ENCODE data around the gene RTKN2. TPM values are rescaled to one million over a fixed set of nuclear protein-coding genes. Genes with fewer than 3 reads are reported as not detected.

RTKN2 gene
- total RNA-seq, 2 donors from 2014 or later, result 11.5 to 19.1 TPM

DNA sequence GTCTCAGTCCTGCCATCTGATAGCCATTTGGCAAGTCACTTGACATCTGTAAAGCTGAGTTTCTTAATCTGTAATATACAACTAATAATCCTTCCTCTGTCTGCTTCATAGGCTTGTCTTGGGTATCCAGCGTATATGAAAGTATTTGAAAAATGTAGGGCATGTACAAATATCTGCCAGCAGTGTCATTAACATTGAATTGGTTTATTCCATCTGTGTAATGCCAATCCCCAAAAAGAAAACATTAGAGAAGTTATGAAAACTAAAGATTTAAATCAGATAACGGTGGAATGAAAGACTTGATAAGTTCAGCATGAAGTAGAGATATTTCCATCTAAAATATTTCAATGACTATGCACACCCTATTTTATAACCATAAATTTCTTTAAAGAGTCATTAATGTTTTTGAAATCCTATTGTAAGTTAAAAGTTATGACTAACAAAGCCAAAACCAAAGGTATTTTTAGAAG, 9.8 kb upstream of the RTKN2 start:
- Mint-ChIP-seq H3K27ac (no peak overlapping the region), H3K27me3 (ENCODE audit: insufficient read depth) (peaks cover 35% of the 10 kb centered on the region), H3K9me3 (no peaks in the 10 kb centered on the region), H3K4me3 (no peak overlapping the region), H3K4me1 (peaks cover 6% of the 10 kb centered on the region), H3K36me3 (ENCODE audit: low read depth) (no peaks in the 10 kb centered on the region)
- no peak overlapping the region for H3K4me3 ChIP-seq (ENCODE audit: low read length)
- H3K27ac ChIP-seq (ENCODE audit: low read depth, low read length), result no peak overlapping the region
- no peaks in the 10 kb centered on the region for H3K9me3 ChIP-seq (ENCODE audit: control insufficient read depth, low read length)
- no peaks in the 10 kb centered on the region for H3K36me3 ChIP-seq (ENCODE audit: control insufficient read depth, insufficient read depth, low read length)
- no peaks in the 10 kb centered on the region for H3K4me1 ChIP-seq (ENCODE audit: control insufficient read depth, insufficient read depth, low read length)
- H3K27me3 ChIP-seq (ENCODE audit: control insufficient read depth, insufficient read depth, low read length, poor library complexity, severe bottlenecking), result peaks cover 47% of the 10 kb centered on the region
- H3K9ac ChIP-seq (ENCODE audit: extremely low read depth, low read length, poor library complexity, severe bottlenecking), result no peak overlapping the region
- WGBS, 2 experiments (ENCODE audit: insufficient coverage in 1 of 2, insufficient read length in 1 of 2), result 97% methylated on average over 2 of the region's 2 CpGs; no CpG with 5 or more reads in 1 of the 2 experiments
- no peak for DNase-seq
- TF ChIP-seq, protein P1, sequence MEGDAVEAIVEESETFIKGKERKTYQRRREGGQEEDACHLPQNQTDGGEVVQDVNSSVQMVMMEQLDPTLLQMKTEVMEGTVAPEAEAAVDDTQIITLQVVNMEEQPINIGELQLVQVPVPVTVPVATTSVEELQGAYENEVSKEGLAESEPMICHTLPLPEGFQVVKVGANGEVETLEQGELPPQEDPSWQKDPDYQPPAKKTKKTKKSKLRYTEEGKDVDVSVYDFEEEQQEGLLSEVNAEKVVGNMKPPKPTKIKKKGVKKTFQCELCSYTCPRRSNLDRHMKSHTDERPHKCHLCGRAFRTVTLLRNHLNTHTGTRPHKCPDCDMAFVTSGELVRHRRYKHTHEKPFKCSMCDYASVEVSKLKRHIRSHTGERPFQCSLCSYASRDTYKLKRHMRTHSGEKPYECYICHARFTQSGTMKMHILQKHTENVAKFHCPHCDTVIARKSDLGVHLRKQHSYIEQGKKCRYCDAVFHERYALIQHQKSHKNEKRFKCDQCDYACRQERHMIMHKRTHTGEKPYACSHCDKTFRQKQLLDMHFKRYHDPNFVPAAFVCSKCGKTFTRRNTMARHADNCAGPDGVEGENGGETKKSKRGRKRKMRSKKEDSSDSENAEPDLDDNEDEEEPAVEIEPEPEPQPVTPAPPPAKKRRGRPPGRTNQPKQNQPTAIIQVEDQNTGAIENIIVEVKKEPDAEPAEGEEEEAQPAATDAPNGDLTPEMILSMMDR (conservative IDR thresholded peaks at IDR 0.05), result no peak

DNA sequence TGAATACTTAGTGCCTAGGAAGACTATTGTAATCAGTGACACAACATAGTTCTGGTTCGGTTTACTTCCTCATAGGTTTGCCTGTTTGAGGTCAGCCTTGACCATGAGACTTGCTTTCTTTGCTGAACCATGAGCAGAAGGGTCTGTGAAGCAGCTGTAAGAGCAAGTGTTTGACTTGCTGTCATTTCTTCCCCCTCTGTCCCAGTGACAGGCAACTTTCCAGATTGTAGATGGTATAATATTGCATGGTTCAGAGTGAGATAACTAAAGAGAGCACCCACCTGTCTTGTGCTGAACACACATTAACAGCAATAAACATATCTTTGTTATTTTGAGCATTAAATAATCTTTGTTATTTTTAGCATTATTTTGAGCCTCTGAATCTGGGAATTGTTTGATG, 9.3 kb upstream of the RTKN2 start:
- no peak overlapping the region for H3K27ac ChIP-seq (ENCODE audit: low read depth, low read length)
- peaks cover 37% of the 10 kb centered on the region for H3K27me3 Mint-ChIP-seq (ENCODE audit: insufficient read depth)
- DNase-seq, result no peak
- no peaks in the 10 kb centered on the region for H3K4me1 ChIP-seq (ENCODE audit: control insufficient read depth, insufficient read depth, low read length)
- no peak overlapping the region for H3K9ac ChIP-seq (ENCODE audit: extremely low read depth, low read length, poor library complexity, severe bottlenecking)
- no peak overlapping the region for H3K4me3 ChIP-seq (ENCODE audit: low read length)
- H3K4me3 Mint-ChIP-seq, result no peak overlapping the region
- H3K4me1 Mint-ChIP-seq, result peaks cover 6% of the 10 kb centered on the region
- no peaks in the 10 kb centered on the region for H3K9me3 Mint-ChIP-seq
- no peaks in the 10 kb centered on the region for H3K9me3 ChIP-seq (ENCODE audit: control insufficient read depth, low read length)
- H3K27ac Mint-ChIP-seq, result no peak overlapping the region
- TF ChIP-seq, protein P1 (conservative IDR thresholded peaks at IDR 0.05), result no peak
- H3K36me3 Mint-ChIP-seq (ENCODE audit: low read depth), result no peaks in the 10 kb centered on the region
- WGBS, 2 experiments (ENCODE audit: insufficient coverage in 1 of 2, insufficient read length in 1 of 2), result 95 to 100% methylated on average over 1 of the region's 1 CpG
- peaks cover 51% of the 10 kb centered on the region for H3K27me3 ChIP-seq (ENCODE audit: control insufficient read depth, insufficient read depth, low read length, poor library complexity, severe bottlenecking)
- H3K36me3 ChIP-seq (ENCODE audit: control insufficient read depth, insufficient read depth, low read length), result no peaks in the 10 kb centered on the region

DNA sequence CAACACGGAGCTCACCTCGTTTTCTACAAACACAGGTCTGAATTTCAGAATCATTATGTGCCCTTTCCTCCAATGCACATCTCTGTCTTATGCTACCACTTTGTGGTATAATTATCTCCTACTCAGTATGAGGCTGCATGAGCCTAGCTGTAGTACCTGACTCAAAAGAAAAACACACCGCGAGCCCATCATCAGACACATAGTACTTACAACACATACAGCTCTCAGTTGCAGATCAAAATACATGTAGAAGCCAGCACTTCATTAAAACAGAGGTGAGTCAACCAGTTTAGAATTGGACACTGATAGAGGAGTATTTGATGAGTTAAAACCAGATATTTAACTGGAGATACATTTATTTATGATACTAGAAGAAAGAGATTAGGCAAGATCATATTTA, 1.4 kb upstream of the RTKN2 start:
- no peaks in the 10 kb centered on the region for H3K9me3 Mint-ChIP-seq
- H3K4me1 Mint-ChIP-seq, result peaks cover 8% of the 10 kb centered on the region
- Histone ChIP-seq H3K4me1 (ENCODE audit: control insufficient read depth, insufficient read depth, low read length) (peaks cover 6% of the 10 kb centered on the region), H3K9ac (ENCODE audit: extremely low read depth, low read length, poor library complexity, severe bottlenecking) (no peak overlapping the region), H3K4me3 (ENCODE audit: low read length) (no peak overlapping the region), H3K9me3 (ENCODE audit: control insufficient read depth, low read length) (no peaks in the 10 kb centered on the region), H3K27me3 (ENCODE audit: control insufficient read depth, insufficient read depth, low read length, poor library complexity, severe bottlenecking) (peaks cover 48% of the 10 kb centered on the region), H3K27ac (ENCODE audit: low read depth, low read length) (no peak overlapping the region), H3K36me3 (ENCODE audit: control insufficient read depth, insufficient read depth, low read length) (no peaks in the 10 kb centered on the region)
- TF ChIP-seq, protein P1 (conservative IDR thresholded peaks at IDR 0.05), result no peak
- no peaks in the 10 kb centered on the region for H3K36me3 Mint-ChIP-seq (ENCODE audit: low read depth)
- no peak overlapping the region for H3K4me3 Mint-ChIP-seq
- 81 to 93% methylated on average over 2 to 4 of the region's 4 CpGs for WGBS, 2 experiments (ENCODE audit: insufficient coverage in 1 of 2, insufficient read length in 1 of 2)
- no peak overlapping the region for H3K27ac Mint-ChIP-seq
- peaks cover 22% of the 10 kb centered on the region for H3K27me3 Mint-ChIP-seq (ENCODE audit: insufficient read depth)
- DNase-seq, result no peak
